Measurements from ENCODE around the gene ZNF552. TPM values are rescaled to one million over a fixed set of nuclear protein-coding genes. Genes with fewer than 3 reads are reported as not detected.

The ZNF552 gene
- total RNA-seq, 1 donor, result 5.8 TPM

DNA sequence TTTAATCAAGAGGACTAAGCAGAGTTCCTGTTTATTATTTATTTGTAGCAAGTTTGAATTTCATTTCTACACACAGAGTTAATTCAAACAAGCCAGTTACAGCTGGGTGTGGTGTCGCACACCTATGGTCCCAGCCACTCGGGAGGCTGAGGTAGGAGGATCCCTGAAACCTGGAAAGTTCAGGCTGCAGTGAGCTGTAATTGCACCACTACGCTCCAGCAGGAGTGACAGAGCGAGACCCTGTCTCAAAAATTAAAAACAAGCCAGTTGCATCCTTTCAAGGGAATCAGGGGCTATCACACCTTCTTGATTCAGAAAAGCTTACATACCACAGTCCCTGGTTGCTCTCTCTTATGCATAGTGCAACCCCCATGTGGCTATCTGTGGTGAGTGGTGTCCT, 25.4 kb downstream of the ZNF552 start:
- H3K27ac ChIP-seq (ENCODE audit: low read depth, low read length), result no peak overlapping the region
- H3K4me3 ChIP-seq (ENCODE audit: insufficient read depth, low read length), result no peak overlapping the region
- H3K4me1 ChIP-seq (ENCODE audit: insufficient read depth, low read length), result no peaks in the 10 kb centered on the region
- no peaks in the 10 kb centered on the region for H3K27me3 ChIP-seq (ENCODE audit: insufficient read depth, low read length)
- H3K4me2 ChIP-seq (ENCODE audit: insufficient read depth, low read length), result no peak overlapping the region
- no peak overlapping the region for H2AFZ ChIP-seq (ENCODE audit: low read length)
- TF ChIP-seq, protein P1, sequence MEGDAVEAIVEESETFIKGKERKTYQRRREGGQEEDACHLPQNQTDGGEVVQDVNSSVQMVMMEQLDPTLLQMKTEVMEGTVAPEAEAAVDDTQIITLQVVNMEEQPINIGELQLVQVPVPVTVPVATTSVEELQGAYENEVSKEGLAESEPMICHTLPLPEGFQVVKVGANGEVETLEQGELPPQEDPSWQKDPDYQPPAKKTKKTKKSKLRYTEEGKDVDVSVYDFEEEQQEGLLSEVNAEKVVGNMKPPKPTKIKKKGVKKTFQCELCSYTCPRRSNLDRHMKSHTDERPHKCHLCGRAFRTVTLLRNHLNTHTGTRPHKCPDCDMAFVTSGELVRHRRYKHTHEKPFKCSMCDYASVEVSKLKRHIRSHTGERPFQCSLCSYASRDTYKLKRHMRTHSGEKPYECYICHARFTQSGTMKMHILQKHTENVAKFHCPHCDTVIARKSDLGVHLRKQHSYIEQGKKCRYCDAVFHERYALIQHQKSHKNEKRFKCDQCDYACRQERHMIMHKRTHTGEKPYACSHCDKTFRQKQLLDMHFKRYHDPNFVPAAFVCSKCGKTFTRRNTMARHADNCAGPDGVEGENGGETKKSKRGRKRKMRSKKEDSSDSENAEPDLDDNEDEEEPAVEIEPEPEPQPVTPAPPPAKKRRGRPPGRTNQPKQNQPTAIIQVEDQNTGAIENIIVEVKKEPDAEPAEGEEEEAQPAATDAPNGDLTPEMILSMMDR (IDR thresholded peaks at IDR 0.05; ENCODE audit: extremely low read depth, low read depth, low read length), result no peak
- H3K36me3 ChIP-seq (ENCODE audit: insufficient read depth, low read length), result peaks cover 26% of the 10 kb centered on the region
- peaks cover 3% of the 10 kb centered on the region for H3K9me3 ChIP-seq (ENCODE audit: low read depth, low read length)
- DNase-seq (ENCODE audit: insufficient read length, low spot score, missing footprints), result no peak
- H4K20me1 ChIP-seq (ENCODE audit: insufficient read depth, low read length), result peaks cover 5% of the 10 kb centered on the region
- peaks cover 51% of the 10 kb centered on the region for H3K79me2 ChIP-seq (ENCODE audit: insufficient read depth, low read length)

DNA sequence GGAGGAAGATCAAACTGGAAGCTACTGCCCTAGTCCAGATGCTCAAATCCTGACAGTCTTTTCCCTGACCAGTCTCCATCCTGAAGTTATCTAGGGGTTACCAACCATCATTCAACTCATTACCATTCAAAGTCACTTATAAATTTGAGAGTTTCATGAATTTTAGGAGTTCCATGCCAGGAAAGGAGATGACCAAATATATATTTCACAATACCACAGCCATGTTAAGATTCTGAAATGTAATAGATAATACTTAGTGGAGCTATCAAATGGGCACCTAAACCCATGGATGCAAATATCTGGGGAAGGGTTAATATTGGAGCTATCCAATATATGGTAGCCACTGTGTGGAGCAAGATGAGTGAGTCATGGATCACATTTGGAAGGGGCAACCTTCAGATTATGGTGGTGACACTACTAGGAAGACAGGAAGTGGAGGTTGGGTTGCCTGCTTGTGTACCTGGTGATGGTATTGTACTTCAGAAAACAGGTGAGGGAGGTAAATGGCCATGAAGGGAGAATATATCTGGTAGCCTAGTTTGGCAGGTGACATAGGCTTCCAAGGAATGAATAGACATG, 26.5 kb downstream of the ZNF552 start:
- DNase-seq (ENCODE audit: insufficient read length, low spot score, missing footprints), result no peak
- Histone ChIP-seq H3K9me3 (ENCODE audit: low read depth, low read length) (peaks cover 3% of the 10 kb centered on the region), H3K27me3 (ENCODE audit: insufficient read depth, low read length) (no peaks in the 10 kb centered on the region), H2AFZ (ENCODE audit: low read length) (no peak overlapping the region), H4K20me1 (ENCODE audit: insufficient read depth, low read length) (peaks cover 5% of the 10 kb centered on the region), H3K4me1 (ENCODE audit: insufficient read depth, low read length) (no peaks in the 10 kb centered on the region), H3K27ac (ENCODE audit: low read depth, low read length) (no peak overlapping the region), H3K36me3 (ENCODE audit: insufficient read depth, low read length) (peaks cover 26% of the 10 kb centered on the region), H3K4me3 (ENCODE audit: insufficient read depth, low read length) (no peak overlapping the region), H3K79me2 (ENCODE audit: insufficient read depth, low read length) (peaks cover 51% of the 10 kb centered on the region), H3K4me2 (ENCODE audit: insufficient read depth, low read length) (no peak overlapping the region)
- TF ChIP-seq, protein P1 (IDR thresholded peaks at IDR 0.05; ENCODE audit: extremely low read depth, low read depth, low read length), result no peak

DNA sequence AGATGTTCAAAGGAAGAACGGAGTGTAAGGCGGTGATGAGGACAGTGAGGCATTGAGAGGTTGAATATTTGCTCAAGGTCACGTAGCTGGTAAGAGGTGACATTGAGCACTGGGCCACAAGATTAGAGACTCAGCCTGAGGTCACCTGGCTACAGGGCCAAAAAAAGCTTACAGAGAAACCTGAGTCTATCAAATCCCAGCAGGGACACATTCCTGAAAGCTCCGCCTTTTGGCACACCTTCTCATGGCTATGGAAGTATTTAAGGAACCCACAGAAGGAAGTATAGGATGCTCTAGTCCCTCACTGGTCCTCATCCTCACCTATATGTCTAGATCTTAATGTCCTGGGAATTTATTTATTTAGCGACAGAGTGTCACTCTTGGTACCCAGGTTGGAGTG, 27.8 kb downstream of the ZNF552 start:
- peaks cover 50% of the 10 kb centered on the region for H3K79me2 ChIP-seq (ENCODE audit: insufficient read depth, low read length)

DNA sequence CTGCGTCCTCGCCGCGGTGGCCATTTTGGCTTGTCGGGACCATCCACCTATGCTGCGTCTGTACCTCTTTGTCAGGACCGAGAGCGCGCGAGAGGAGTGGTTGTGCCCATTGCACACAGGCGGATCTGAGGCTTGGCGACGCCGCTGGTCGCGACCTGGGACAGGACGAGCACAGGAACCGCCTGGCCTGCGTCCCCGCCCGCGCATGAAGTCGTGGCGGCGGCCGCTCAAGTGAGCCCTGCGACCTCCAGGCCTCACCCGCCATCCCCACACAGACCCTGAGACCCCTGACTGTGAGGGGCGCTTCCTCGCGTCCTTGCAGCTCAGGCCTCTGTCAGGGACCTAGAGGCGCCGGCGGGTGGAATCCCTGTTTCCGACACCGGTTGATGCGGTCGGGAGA, 28.4 kb downstream of the ZNF552 start:
- H3K79me2 ChIP-seq (ENCODE audit: insufficient read depth, low read length), result peaks cover 51% of the 10 kb centered on the region
- H3K27ac ChIP-seq (ENCODE audit: low read depth, low read length), result no peak overlapping the region
- peaks cover 5% of the 10 kb centered on the region for H4K20me1 ChIP-seq (ENCODE audit: insufficient read depth, low read length)
- H3K4me1 ChIP-seq (ENCODE audit: insufficient read depth, low read length), result no peaks in the 10 kb centered on the region
- no peak for DNase-seq (ENCODE audit: insufficient read length, low spot score, missing footprints)
- no peak overlapping the region for H2AFZ ChIP-seq (ENCODE audit: low read length)
- H3K36me3 ChIP-seq (ENCODE audit: insufficient read depth, low read length), result peaks cover 22% of the 10 kb centered on the region
- H3K9me3 ChIP-seq (ENCODE audit: low read depth, low read length), result peaks cover 3% of the 10 kb centered on the region
- TF ChIP-seq, protein P1 (IDR thresholded peaks at IDR 0.05; ENCODE audit: extremely low read depth, low read depth, low read length), result no peak
- H3K27me3 ChIP-seq (ENCODE audit: insufficient read depth, low read length), result no peaks in the 10 kb centered on the region
- no peak overlapping the region for H3K4me3 ChIP-seq (ENCODE audit: insufficient read depth, low read length)
- H3K4me2 ChIP-seq (ENCODE audit: insufficient read depth, low read length), result no peak overlapping the region

More for the DNA sequence above, 27.8 kb downstream of the ZNF552 start:
- no peak overlapping the region for H3K27ac ChIP-seq (ENCODE audit: low read depth, low read length)
- DNase-seq (ENCODE audit: insufficient read length, low spot score, missing footprints), result no peak
- H3K27me3 ChIP-seq (ENCODE audit: insufficient read depth, low read length), result no peaks in the 10 kb centered on the region
- H3K9me3 ChIP-seq (ENCODE audit: low read depth, low read length), result peaks cover 3% of the 10 kb centered on the region
- no peak overlapping the region for H3K4me3 ChIP-seq (ENCODE audit: insufficient read depth, low read length)
- H3K4me1 ChIP-seq (ENCODE audit: insufficient read depth, low read length), result no peaks in the 10 kb centered on the region
- H3K36me3 ChIP-seq (ENCODE audit: insufficient read depth, low read length), result peaks cover 24% of the 10 kb centered on the region
- no peak overlapping the region for H3K4me2 ChIP-seq (ENCODE audit: insufficient read depth, low read length)
- H4K20me1 ChIP-seq (ENCODE audit: insufficient read depth, low read length), result peaks cover 5% of the 10 kb centered on the region
- TF ChIP-seq, protein P1 (IDR thresholded peaks at IDR 0.05; ENCODE audit: extremely low read depth, low read depth, low read length), result no peak
- no peak overlapping the region for H2AFZ ChIP-seq (ENCODE audit: low read length)
